H9 (cell line): Measurements from ENCODE around the gene RABL6. TPM values are rescaled to one million over a fixed set of nuclear protein-coding genes. Genes with fewer than 3 reads are reported as not detected.

Source experiments
- DNase-seq: peaks from one replicate; pipeline ENCODE4 v3.0.0-alpha.2; 2017
- H2AFZ ChIP-seq: one replicate; pipeline ENCODE4 v1.6.1; 2013; ENCODE audit warnings: mild to moderate bottlenecking, low read length, control low read depth, moderate library complexity
- H2AK5ac ChIP-seq: 2 replicates; pipeline ENCODE4 v1.6.1; 2013; ENCODE audit warnings: low read length, control low read depth, mixed read lengths; ENCODE audit not compliant: insufficient read length
- H2BK120ac ChIP-seq: one replicate; pipeline ENCODE4 v1.6.1; 2013; ENCODE audit warnings: low read depth, mild to moderate bottlenecking, low read length, control low read depth, inconsistent platforms; ENCODE audit not compliant: poor library complexity, severe bottlenecking
- H2BK12ac ChIP-seq: 2 replicates; pipeline ENCODE4 v1.6.1; 2013; ENCODE audit warnings: low read length, control low read depth, mixed read lengths, low read depth; ENCODE audit not compliant: insufficient read length
- H2BK15ac ChIP-seq: 2 replicates; pipeline ENCODE4 v1.6.1; 2013; ENCODE audit warnings: low read depth, low read length, control low read depth
- H2BK20ac ChIP-seq: one replicate; pipeline ENCODE4 v1.6.1; 2013; ENCODE audit warnings: low read depth, mild to moderate bottlenecking, low read length, control low read depth, inconsistent platforms; ENCODE audit not compliant: poor library complexity, severe bottlenecking
- H2BK5ac ChIP-seq: 2 replicates; pipeline ENCODE4 v1.6.1; 2013; ENCODE audit warnings: low read length, control low read depth, mixed read lengths; ENCODE audit not compliant: insufficient read length
- H3K14ac ChIP-seq: 2 replicates; pipeline ENCODE4 v1.6.1; 2013; ENCODE audit warnings: low read length, control low read depth; ENCODE audit not compliant: insufficient read depth
- H3K18ac ChIP-seq: 2 replicates; pipeline ENCODE4 v1.6.1; 2013; ENCODE audit warnings: low read depth, mild to moderate bottlenecking, mixed read lengths, low read length, control low read depth; ENCODE audit not compliant: insufficient read length
- H3K23ac ChIP-seq: 2 replicates; pipeline ENCODE4 v1.6.1; 2013; ENCODE audit warnings: low read length, control low read depth, mixed read lengths, low read depth; ENCODE audit not compliant: insufficient read length
- H3K23me2 ChIP-seq: 2 replicates; pipeline ENCODE4 v1.6.1; 2013; ENCODE audit warnings: low read depth, mild to moderate bottlenecking, mixed read lengths, low read length, control low read depth; ENCODE audit not compliant: insufficient read length, poor library complexity, severe bottlenecking
- H3K27ac ChIP-seq: 2 replicates; pipeline ENCODE4 v1.5.1; 2013; ENCODE audit warnings: low read length, control low read depth, mixed read lengths, low read depth; ENCODE audit not compliant: insufficient read length
- H3K27me3 ChIP-seq: 2 replicates; pipeline ENCODE4 v1.6.1; 2013; ENCODE audit warnings: low read length, control low read depth, inconsistent platforms; ENCODE audit not compliant: insufficient read depth
- H3K4ac ChIP-seq: 2 replicates; pipeline ENCODE4 v1.6.1; 2013; ENCODE audit warnings: low read depth, mild to moderate bottlenecking, control low read depth, inconsistent platforms, low read length, moderate library complexity
- H3K4me1 ChIP-seq: 2 replicates; pipeline ENCODE4 v1.6.1; 2013; ENCODE audit warnings: low read length, control low read depth, inconsistent platforms; ENCODE audit not compliant: insufficient read depth
- H3K4me2 ChIP-seq: 2 replicates; pipeline ENCODE4 v1.6.1; 2013; ENCODE audit warnings: low read length, control low read depth, mixed read lengths; ENCODE audit not compliant: insufficient read length, insufficient read depth
- H3K56ac ChIP-seq: 2 replicates; pipeline ENCODE4 v1.6.1; 2013; ENCODE audit warnings: low read depth, mild to moderate bottlenecking, mixed read lengths, low read length, control low read depth; ENCODE audit not compliant: insufficient read length
- H3K79me1 ChIP-seq: 2 replicates; pipeline ENCODE4 v1.6.1; 2013; ENCODE audit warnings: low read depth, mild to moderate bottlenecking, moderate library complexity, low read length, control low read depth, inconsistent platforms; ENCODE audit not compliant: insufficient read depth, poor library complexity, severe bottlenecking
- H3K79me2 ChIP-seq: 2 replicates; pipeline ENCODE4 v1.6.1; 2013; ENCODE audit warnings: low read length, control low read depth, inconsistent platforms; ENCODE audit not compliant: insufficient read depth
- H3K9ac ChIP-seq: 2 replicates; pipeline ENCODE4 v1.6.1; 2013; ENCODE audit warnings: low read length, control low read depth, mixed read lengths; ENCODE audit not compliant: insufficient read length; ENCODE audit errors: extremely low read depth
- H3K9me3 ChIP-seq: one replicate; pipeline ENCODE4 v1.6.1; 2013; ENCODE audit warnings: low read depth, low read length, inconsistent platforms; ENCODE audit not compliant: control insufficient read depth
- H3T11ph ChIP-seq: one replicate; pipeline ENCODE4 v1.6.1; 2013; ENCODE audit warnings: mild to moderate bottlenecking, low read length, control low read depth, inconsistent platforms
- H4K20me1 ChIP-seq: one replicate; pipeline ENCODE4 v1.6.1; 2013; ENCODE audit not compliant: control insufficient read depth, insufficient read length, insufficient read depth
- H4K5ac ChIP-seq: 2 replicates; pipeline ENCODE4 v1.6.1; 2013; ENCODE audit warnings: low read depth, mild to moderate bottlenecking, mixed read lengths, low read length, control low read depth; ENCODE audit not compliant: insufficient read length
- H4K8ac ChIP-seq: replicated peaks from 2 replicates; pipeline ENCODE4 v1.6.1; 2013; ENCODE audit warnings: low read length, control low read depth, mixed read lengths, low read depth; ENCODE audit not compliant: insufficient read length
- H4K91ac ChIP-seq: 2 replicates; pipeline ENCODE4 v1.6.1; 2013; ENCODE audit warnings: low read depth, mild to moderate bottlenecking, moderate library complexity, mixed read lengths, low read length, control low read depth; ENCODE audit not compliant: insufficient read length
- H3K27ac Mint-ChIP-seq, 3 experiments: 2 replicates in 2 of 3; 3 replicates in 1 of 3; pipeline ENCODE4 v1.8.0; 2020 to 2021; ENCODE audit warnings: mixed read lengths in 3 of 3, mild to moderate bottlenecking in 1 of 3, moderate library complexity in 1 of 3
- H3K27me3 Mint-ChIP-seq: 2 replicates; pipeline ENCODE4 v1.8.0; 2021; ENCODE audit warnings: low read depth, mild to moderate bottlenecking, moderate library complexity, mixed read lengths
- H3K36me3 Mint-ChIP-seq, 3 experiments: 2 replicates in 2 of 3; 3 replicates in 1 of 3; pipeline ENCODE4 v1.8.0; 2020 to 2021; ENCODE audit warnings: low read depth in 3 of 3, mixed read lengths in 3 of 3; ENCODE audit not compliant: insufficient read depth in 1 of 3
- H3K4me1 Mint-ChIP-seq, 2 experiments: 2 replicates each; pipeline ENCODE4 v1.8.0; 2020; ENCODE audit warnings: mixed read lengths in 2 of 2
- H3K4me3 Mint-ChIP-seq, 2 experiments: 2 replicates in 1 of 2; 3 replicates in 1 of 2; pipeline ENCODE4 v1.8.0; 2020 to 2021; ENCODE audit warnings: mild to moderate bottlenecking in 2 of 2, mixed read lengths in 2 of 2, moderate library complexity in 1 of 2
- H3K9me3 Mint-ChIP-seq, 2 experiments: 2 replicates in 1 of 2; 3 replicates in 1 of 2; pipeline ENCODE4 v1.8.0; 2020; ENCODE audit warnings: mild to moderate bottlenecking in 2 of 2, mixed read lengths in 2 of 2, moderate library complexity in 1 of 2
- CTCF ChIP-seq: fragments of 200-600 bp; sonication (generic); conservative IDR thresholded peaks from 3 replicates; pipeline ENCODE4 v1.8.0; 2021; ENCODE audit warnings: antibody characterized with exemption, mild to moderate bottlenecking
- WGBS: extraction: QIAGEN DNeasy Blood & Tissue Kit; methylation state at CpG from one replicate; pipeline ENCODE4 v1.1.7; 2013; ENCODE audit warnings: missing lambda C conversion rate, low lambda C conversion rate, mixed read lengths; ENCODE audit not compliant: insufficient read length; ENCODE audit errors: extremely low coverage; 5-methylcytosine and 5-hydroxymethylcytosine counted together
- total RNA-seq: library from RNA; stranded (reverse); gene quantifications from 2 replicates; pipeline ENCODE4 v1.2.1, GENCODE V29; 2021

The RABL6 gene
- total RNA-seq, 1 experiment from 2014 or later: 108 TPM

- no peak overlapping the region for H3K23ac ChIP-seq
- no peak overlapping the region for H2BK15ac ChIP-seq
- H3T11ph ChIP-seq: no peak overlapping the region
- H2BK5ac ChIP-seq: no peak overlapping the region
- Mint-ChIP-seq H3K4me1 (peaks cover 7 to 16% of the 10 kb centered on the region in 2 experiments), H3K27ac (no peak overlapping the region), H3K27me3 (peaks cover 6% of the 10 kb centered on the region), H3K9me3 (no peaks in the 10 kb centered on the region), H3K36me3 (peaks cover 0 to 10% (median 7%) of the 10 kb centered on the region in 3 experiments; a peak in 4 of 7 replicates), H3K4me3 (peak overlapping the region; percentile 80 to 91; a peak in 3 of 5 replicates)
- WGBS: no CpG with 5 or more reads among the region's 98 CpGs
- no peaks in the 10 kb centered on the region for H3K27me3 ChIP-seq
- H3K79me1 ChIP-seq: no peaks in the 10 kb centered on the region
- H3K79me2 ChIP-seq: no peaks in the 10 kb centered on the region
- DNase-seq: peak; percentile 52
- no peak overlapping the region; the same call in 1 of the 2 replicates for H3K14ac ChIP-seq
- no peak overlapping the region for H3K9ac ChIP-seq
- peak overlapping the region; percentile 3 for H3K4me2 ChIP-seq
- H2AK5ac ChIP-seq: no peak overlapping the region
- peaks cover 8% of the 10 kb centered on the region for H3K23me2 ChIP-seq
- no peak overlapping the region for H3K27ac ChIP-seq
- no peak overlapping the region for H4K5ac ChIP-seq
- H4K8ac ChIP-seq: no peak overlapping the region
- H3K18ac ChIP-seq: peak overlapping the region; percentile 18
- H3K56ac ChIP-seq: no peak overlapping the region
- no peaks in the 10 kb centered on the region for H3K9me3 ChIP-seq
- H2BK12ac ChIP-seq: no peak overlapping the region
- H2BK120ac ChIP-seq: no peak overlapping the region
- H4K91ac ChIP-seq: no peak overlapping the region
- H2BK20ac ChIP-seq: no peak overlapping the region
- TF ChIP-seq CTCF: no peak
- no peak overlapping the region for H3K4ac ChIP-seq
- no peaks in the 10 kb centered on the region for H3K4me1 ChIP-seq
- H4K20me1 ChIP-seq: no peaks in the 10 kb centered on the region
- H2AFZ ChIP-seq: no peak overlapping the region
Measured at GRCh38 chr9:136846376-136847087, 38.8 kb downstream of the RABL6 start.
